ENCODE results near the gene ARID3B.
"Not testable (repeated sequence)": the region's sequence is repeated elsewhere in the genome, so short reads cannot be mapped to it uniquely, and the experiment has no call there.

Gene ARID3B

DNA sequence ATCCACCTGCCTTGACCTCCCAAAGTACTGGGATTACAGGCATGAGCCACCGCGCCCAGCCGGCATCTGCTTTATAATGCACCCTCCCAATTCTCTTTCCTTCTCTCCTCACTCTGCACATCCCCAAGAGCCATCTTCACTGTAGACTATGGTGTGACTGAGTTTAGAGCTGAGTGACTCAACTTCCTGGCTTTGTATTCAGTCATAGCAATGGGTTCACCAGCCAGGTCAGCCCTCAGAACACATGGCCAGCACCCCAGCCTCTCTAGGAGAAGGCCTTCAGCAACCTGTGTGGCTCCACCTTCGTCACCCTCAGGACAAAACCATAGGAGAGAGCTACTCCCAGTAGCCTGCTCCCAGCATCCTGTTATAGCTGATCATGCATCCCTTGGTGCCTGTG lies 33.0 kb downstream of the ARID3B start:
- peak; percentile 46 for DNase-seq

GRCh38 chr15:74578496-74578994 lies 37.5 kb downstream of the ARID3B start:
- no peak for DNase-seq

DNA sequence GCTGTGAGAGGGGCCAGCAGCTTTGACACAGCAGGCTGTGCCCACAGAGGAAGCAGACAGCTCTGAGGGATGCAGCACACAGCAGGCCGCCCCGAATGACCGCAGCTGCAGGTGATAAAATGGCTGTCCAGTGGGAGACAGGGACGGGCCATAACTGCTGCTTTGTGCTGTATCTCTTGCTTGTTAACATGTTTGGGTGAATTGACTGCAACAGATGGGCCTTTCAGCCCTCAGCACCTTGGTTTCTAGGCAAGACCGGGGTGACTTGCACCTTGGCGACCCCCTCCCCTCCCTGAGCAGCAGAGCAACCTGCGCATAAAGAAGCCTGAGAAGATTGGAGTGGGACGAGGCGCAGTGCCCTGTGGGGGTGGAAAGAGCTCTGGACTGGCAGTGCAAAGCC lies 38.0 kb downstream of the ARID3B start:
- DNase-seq = no peak

- DNase-seq = peak; percentile 15
Measured at GRCh38 chr15:74580538-74581350, 39.7 kb downstream of the ARID3B start.

DNA sequence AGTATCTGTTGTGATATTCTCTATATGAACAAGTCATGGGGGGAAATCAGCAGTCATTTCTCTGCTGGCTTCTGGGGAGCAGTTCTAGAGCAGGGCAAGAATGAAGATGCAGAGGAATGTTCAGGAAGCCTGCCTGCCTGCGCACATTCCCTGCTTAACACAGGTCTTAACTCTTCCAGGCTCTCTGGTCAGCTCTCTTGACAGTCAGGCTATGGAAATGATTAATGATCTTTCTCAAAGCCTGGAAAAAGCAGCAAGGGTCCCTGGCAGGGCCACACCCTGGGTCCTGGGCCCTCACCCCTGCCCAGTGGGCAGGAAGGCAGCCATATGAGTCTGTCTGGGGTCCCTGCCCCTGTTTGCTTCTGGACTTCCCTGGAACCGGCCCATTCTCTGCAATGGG lies 43.2 kb downstream of the ARID3B start:
- no peak for DNase-seq

DNA sequence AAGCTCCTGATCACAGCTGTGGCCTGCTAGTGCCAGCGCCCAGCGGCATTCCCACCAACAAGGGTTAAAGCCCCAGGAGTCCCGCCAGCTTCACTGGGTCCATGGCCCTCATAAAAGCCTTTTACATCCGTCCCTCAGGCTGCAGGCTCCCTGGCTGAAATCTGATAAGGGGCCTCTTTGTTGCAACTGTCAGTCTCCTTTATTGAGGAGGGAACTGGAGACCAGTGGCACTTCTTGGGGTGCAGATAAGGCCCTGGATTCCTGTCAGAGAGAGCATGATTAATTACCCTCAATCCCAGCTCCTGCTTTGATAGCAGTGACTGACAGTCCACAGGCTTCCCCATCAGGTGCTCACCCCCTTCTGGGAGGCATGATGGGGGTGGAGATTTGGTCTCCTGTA lies 43.8 kb downstream of the ARID3B start:
- no peak for DNase-seq

DNA sequence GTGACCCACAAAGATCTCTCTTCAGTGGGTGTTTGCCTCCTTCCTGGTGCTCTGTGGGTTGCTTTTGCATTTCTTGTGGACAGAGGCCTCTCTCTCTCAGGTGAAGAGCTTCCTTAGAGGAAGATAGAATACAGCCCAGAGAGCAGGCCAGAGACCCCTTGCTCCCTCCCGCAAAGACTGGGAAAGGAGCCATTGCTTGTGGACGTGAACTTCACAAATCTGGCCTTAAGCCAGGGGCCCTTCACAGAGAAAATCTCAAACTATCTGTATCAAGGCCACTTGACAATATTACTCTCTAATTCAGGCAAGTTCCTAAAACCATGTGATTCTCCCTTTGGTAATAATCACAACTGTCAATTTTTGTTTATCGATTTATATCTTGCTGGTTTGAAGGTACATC lies 44.2 kb downstream of the ARID3B start:
- no peak for DNase-seq

DNA sequence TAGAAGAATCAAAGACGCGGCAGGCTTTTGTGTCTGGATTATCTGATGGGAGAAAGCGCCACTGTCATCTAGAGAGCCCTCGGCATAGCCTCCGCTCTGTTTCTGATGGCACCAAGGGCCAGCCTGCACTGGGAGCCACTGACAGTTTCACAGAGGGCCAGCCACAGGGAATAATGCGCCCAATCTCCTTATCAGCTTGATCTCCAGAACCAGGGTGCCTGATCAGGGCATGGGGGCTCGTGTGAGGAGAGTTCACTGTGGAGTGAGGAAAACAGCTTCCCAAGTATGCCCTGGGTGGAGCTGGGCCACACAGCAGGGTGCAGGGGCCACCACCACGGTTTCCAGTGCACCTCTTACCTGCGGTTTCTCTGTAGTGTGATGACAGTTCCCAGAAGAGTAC lies 44.8 kb downstream of the ARID3B start:
- no peak for DNase-seq

DNA sequence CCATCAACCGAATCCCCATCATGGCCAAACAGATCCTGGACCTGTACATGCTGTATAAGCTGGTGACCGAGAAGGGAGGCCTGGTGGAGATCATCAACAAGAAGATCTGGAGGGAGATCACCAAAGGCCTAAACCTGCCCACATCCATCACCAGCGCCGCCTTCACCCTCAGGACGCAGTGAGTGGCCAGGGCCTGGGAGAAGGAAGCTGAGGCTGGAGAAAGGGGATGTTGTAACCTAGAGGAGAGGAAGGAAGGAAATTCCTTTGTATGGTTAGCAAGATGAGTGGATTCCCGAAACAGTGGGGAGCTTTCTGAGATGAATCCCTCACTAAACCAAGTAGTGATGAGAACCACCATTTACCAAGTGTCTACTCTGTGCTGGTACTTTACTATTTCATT lies 48.8 kb downstream of the ARID3B start:
- no peak for DNase-seq

DNA sequence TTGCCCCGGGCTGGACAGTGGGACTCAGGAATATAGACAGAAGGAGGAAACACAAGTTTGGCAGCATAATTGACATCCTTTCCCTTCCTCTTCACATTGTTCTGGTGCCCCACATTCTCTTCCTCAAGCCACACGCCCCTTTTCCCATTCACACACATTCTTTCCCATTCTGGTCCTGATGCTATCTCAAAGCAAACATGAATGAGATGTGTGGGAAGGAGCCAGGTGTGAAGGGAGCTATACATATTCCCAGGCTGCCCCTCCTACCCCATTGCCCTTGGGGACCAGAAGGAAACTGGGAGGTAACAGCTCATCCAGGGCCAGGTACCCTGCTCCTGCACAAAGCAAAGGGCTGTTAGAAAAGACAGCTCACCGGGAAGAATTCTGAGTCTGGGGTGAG lies 51.2 kb downstream of the ARID3B start:
- no peak for DNase-seq

DNA sequence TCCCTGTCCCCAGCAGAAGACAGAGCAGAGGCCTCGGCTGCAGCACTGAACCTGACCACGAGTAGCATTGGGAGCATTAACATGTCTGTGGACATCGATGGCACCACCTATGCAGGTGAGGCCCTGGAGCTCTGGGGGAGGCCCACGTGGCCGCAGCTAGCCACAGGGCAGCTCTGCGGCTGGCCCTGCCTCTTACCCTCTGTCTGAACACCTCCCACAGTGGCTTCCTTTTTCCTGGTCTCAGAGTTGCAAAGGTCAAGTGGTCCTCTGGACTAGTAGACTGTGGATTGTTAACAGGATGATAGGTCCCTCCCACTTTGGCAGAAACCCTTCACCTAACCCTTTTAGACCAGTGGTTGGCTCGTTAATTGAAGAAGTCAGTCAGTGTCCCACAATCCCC lies 52.1 kb downstream of the ARID3B start:
- DNase-seq = no peak

GRCh38 chr15:74594455-74594854 lies 53.4 kb downstream of the ARID3B start:
- no peak for DNase-seq

GRCh38 chr15:74595271-74595670 lies 54.3 kb downstream of the ARID3B start:
- DNase-seq = no peak

GRCh38 chr15:74596736-74597135 lies 55.7 kb downstream of the ARID3B start:
- not testable (repeated sequence) for DNase-seq

GRCh38 chr15:74597146-74597705 lies 56.2 kb downstream of the ARID3B start:
- not testable (repeated sequence) for DNase-seq

DNA sequence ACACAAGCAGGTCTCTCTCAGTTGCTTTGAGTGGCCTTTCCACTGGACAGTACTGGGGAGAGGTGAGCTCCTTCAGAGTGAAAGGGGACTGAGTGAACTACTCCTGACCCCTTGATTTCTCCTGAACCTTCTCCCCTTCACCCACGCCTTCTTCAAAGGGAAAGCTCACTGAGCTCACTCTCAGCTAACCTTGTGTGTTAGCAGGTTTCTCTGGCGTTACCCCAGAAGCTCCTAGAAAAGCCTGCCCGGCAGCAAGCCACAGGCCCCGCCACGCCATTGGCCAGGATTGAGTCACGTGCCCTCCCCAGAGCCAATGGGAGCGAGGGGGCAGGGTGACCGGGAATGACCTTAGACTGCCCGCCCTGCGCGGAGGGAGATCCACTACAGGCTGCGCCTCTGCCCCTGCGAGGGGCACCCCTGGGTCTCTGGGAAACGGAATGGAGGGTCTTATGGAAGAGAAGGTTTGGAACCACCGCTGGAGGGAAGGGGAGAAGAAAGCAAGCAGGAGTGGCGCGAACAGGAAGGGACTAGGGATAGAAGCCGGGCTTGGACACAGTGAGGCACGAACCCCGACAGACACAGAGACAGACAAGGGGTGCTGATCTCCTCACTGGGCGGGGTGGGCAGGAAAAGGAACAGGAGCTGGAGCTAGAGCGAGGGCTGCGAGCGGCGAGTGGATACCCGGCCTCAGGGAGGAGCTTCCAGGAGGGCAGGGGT lies 57.3 kb downstream of the ARID3B start:
- peak; percentile 94 for DNase-seq

DNA sequence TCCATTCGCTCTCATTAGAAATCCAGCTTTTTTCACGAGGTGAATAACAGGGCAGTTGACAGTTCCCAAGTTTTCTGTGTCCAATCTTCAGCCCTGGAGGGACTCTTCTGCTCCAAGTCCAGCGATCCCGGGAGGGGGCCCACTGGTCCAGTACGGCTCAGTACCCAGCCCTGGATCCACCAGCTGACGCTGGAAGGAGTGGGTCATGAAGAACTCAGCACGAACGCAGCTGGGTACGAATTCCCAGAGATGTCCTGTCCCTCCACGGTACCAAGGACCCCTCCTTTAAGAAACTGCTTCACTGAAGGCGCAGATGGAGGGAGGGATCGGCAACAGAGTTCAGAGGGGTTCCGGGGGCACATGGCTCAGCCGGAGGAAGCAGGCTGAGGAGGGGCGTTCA lies 58.1 kb downstream of the ARID3B start:
- no peak for DNase-seq

GRCh38 chr15:74603026-74603788 lies 62.2 kb downstream of the ARID3B start:
- no peak for DNase-seq

DNA sequence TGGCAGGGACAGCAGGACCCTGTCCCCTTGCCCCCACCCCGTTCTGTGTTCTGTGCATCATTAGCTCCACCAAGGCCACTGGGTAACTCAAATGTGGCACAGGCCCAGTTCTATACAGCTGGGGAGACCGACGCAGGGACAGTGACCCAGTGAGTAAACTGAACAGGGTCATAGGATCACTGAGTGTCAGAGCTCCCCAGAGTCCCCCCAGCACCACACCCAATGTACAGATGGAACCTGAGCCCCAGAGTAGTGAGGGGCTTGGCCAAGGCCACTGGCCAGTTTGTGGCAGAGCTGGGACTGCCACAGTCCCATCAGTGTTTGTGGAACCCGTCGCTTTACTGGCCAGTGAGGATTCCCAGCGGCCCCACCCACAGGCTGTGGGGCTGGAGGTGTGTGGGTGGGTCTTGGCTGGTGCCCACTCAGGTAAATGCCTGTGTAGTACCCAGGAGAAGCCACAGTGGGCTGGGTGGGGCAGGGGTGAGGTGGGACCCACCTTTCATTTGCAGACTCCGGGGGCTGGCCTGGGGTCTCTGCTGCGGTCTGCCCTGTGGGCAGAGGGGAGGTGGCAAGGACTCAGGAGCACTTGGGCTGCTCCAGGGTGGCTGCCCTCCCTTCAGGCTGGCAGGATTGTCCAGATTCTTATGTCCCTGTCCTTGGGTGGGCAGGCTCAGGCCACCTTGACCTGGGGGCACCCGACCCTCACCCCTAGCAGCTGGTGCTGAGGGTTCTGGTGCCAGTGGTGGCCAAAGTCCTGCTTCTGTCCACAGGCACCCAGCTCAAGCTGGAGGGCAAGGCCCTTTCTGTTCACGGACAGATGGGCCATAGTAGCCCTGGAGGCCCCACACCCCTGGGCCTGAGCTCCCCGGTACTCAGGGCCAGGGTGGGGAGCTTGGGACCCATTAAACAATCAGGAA lies 63.0 kb downstream of the ARID3B start:
- no peak for DNase-seq

- DNase-seq = no peak
Measured at GRCh38 chr15:74604983-74605794, 64.2 kb downstream of the ARID3B start.

DNA sequence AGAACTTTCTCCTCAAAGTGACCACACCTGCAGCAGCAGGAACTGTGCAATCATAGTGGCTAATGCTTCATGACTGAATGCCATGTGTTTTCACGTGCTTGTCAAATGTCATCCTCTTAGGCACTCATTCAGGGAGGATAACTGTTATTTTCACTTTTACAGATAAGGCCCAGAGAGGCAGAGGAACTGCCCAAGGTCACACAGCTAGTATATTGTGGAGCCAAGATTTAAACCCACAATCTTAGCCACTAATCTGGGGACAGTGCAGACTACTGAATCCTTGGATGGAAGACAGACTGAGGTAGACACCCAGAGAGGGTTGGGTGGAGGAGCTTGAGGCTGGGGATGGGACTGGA lies 64.8 kb downstream of the ARID3B start:
- no peak for DNase-seq
